ENCODE results near the gene ZNF74. TPM values are rescaled to one million over a fixed set of nuclear protein-coding genes. Genes with fewer than 3 reads are reported as not detected.
"Not testable (repeated sequence)": the region's sequence is repeated elsewhere in the genome, so short reads cannot be mapped to it uniquely, and the experiment has no call there.

The ZNF74 gene
- total RNA-seq, 1 experiment from 2014 or later, result 34.3 TPM

GRCh38 chr22:20352536-20352935, 41.4 kb upstream of the ZNF74 start:
- not testable (repeated sequence) for H3K18ac ChIP-seq (ENCODE audit: insufficient read length, low read depth, low read length); H3K4me3 Mint-ChIP-seq; H3K36me3 Mint-ChIP-seq (ENCODE audit: insufficient read depth in 1 of 3, low read depth in 3 of 3); H2BK120ac ChIP-seq (ENCODE audit: low read depth, low read length, poor library complexity, severe bottlenecking); H3K9me3 ChIP-seq (ENCODE audit: control insufficient read depth, low read depth, low read length); H2BK12ac ChIP-seq (ENCODE audit: insufficient read length, low read depth, low read length); H3K9me3 Mint-ChIP-seq; H3K27me3 ChIP-seq (ENCODE audit: insufficient read depth, low read length); H3K27ac ChIP-seq (ENCODE audit: insufficient read length, low read depth, low read length); H3K27me3 Mint-ChIP-seq (ENCODE audit: low read depth); H2BK15ac ChIP-seq (ENCODE audit: low read depth, low read length); H3K23me2 ChIP-seq (ENCODE audit: insufficient read length, low read depth, low read length, poor library complexity, severe bottlenecking); H3K27ac Mint-ChIP-seq; H2BK20ac ChIP-seq (ENCODE audit: low read depth, low read length, poor library complexity, severe bottlenecking); H3K23ac ChIP-seq (ENCODE audit: insufficient read length, low read depth, low read length); H4K91ac ChIP-seq (ENCODE audit: insufficient read length, low read depth, low read length); H2AK5ac ChIP-seq (ENCODE audit: insufficient read length, low read length); H2AFZ ChIP-seq (ENCODE audit: low read length); H3T11ph ChIP-seq (ENCODE audit: low read length); H3K4me1 Mint-ChIP-seq; H3K4ac ChIP-seq (ENCODE audit: low read depth, low read length); H3K4me2 ChIP-seq (ENCODE audit: insufficient read depth, insufficient read length, low read length); H3K56ac ChIP-seq (ENCODE audit: insufficient read length, low read depth, low read length); H4K5ac ChIP-seq (ENCODE audit: insufficient read length, low read depth, low read length); H3K9ac ChIP-seq (ENCODE audit: extremely low read depth, insufficient read length, low read length); H4K8ac ChIP-seq (replicated peaks; ENCODE audit: insufficient read length, low read depth, low read length); H3K4me1 ChIP-seq (ENCODE audit: insufficient read depth, low read length); H3K79me2 ChIP-seq (ENCODE audit: insufficient read depth, low read length); H2BK5ac ChIP-seq (ENCODE audit: insufficient read length, low read length); H3K79me1 ChIP-seq (ENCODE audit: insufficient read depth, low read depth, low read length, poor library complexity, severe bottlenecking); H3K14ac ChIP-seq (ENCODE audit: insufficient read depth, low read length); DNase-seq; H4K20me1 ChIP-seq (ENCODE audit: control insufficient read depth, insufficient read depth, insufficient read length)
- WGBS (ENCODE audit: extremely low coverage, insufficient read length, low lambda C conversion rate), result no CpG with 5 or more reads among the region's 6 CpGs

Measured in H9 (cell line).